Activated T-helper 9 cell treated with anti-CD3 and anti-CD28 coated beads, Interleukin-2, amount 50 U/mL, for 16 hours (primary cell): Measurements from ENCODE around the gene GPC5.
"Not testable (repeated sequence)": the region's sequence is repeated elsewhere in the genome, so short reads cannot be mapped to it uniquely, and the experiment has no call there.

Experiments
- DNase-seq: peaks from one replicate; pipeline ENCODE4 v3.0.0-alpha.2; 2020; ENCODE audit warnings: low read depth

Gene GPC5

GRCh38 chr13:92843549-92843948, 1445.1 kb downstream of the GPC5 start:
- no peak for DNase-seq

- DNase-seq, result no peak
Observed at GRCh38 chr13:92849381-92849780, 1451.0 kb downstream of the GPC5 start.

DNA sequence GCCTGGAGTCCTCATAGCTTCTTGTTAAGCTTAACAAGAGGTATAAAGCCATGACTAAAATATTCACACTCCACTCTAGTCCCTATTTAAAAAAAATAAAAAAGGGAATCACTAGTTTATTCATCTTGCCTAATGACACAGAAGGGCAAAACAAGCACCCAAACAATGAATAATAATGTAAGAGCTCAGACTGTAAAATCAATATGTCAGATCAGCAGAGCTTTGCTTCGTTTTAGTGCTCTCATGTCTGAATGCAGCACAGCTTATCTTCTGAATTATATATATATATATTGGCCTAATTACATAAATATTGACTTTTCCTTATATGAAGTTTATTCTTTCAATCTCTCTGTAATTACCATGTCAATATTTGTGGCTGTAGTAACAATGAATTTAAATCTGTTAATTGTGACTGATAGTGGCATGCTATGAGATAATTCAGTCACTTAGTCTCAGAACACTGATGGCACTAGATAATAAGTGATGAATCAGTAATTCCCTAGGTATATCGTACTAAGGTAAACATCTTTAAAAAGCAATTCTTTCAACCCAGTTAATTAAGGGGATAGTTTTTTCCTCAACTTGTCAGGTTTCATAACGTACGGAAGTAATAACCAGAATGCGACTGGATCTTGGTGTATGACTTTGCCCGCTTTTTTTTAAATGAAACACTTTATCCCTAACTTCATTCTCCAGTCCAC, 1466.3 kb downstream of the GPC5 start:
- no peak for DNase-seq

DNA sequence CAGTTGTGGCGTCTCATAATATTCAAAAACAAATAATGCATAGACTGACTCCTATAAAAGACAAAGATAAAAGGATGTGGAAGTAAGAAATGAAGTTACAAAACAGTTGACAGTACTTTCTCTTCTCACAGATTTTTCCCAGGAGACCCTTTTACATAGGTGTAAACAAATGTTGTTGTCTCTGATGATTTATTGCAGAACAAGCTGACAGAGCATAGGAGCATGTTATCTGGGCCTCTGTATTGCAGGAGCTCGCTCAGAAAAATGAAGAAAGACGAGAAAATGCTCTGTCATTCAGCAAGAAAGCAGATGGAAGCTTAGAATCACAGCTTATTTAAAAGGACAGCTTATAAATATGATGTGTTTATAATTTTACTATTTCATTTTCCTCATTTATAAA, 1474.6 kb downstream of the GPC5 start:
- DNase-seq, result no peak

DNA sequence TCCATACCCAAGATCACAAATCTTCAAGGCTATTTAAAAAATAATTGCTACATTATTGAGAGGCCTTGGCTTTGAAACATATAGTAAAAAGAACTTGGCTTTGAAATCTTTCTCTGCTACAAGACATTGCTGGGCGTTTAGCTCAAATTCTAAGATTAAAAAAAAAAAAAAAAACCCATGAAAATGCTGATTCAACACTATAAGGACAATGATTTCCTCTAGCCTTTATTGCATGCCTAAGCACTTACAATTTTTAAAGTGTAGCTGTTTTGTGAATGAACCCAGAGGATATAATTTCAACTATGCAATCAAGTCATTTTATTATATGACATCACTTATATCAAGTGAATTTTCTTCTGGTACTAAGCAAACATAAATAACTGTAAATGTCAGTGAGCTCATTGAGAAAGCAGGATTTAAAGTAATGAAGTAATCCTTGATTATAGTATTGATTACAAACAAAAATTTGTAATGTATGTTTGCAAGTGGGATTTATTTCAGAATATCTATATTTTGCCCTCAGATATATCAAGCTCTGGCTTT, 1488.2 kb downstream of the GPC5 start:
- DNase-seq, result no peak

GRCh38 chr13:92894447-92894846, 1496.0 kb downstream of the GPC5 start:
- no peak for DNase-seq

- no peak for DNase-seq
Observed at GRCh38 chr13:92896842-92897241, 1498.4 kb downstream of the GPC5 start.

- not testable (repeated sequence) for DNase-seq
Observed at GRCh38 chr13:92898946-92899345, 1500.5 kb downstream of the GPC5 start.

- no peak for DNase-seq
Observed at GRCh38 chr13:92900446-92900845, 1502.0 kb downstream of the GPC5 start.

- DNase-seq, result no peak
Observed at GRCh38 chr13:92901739-92902138, 1503.3 kb downstream of the GPC5 start.

DNA sequence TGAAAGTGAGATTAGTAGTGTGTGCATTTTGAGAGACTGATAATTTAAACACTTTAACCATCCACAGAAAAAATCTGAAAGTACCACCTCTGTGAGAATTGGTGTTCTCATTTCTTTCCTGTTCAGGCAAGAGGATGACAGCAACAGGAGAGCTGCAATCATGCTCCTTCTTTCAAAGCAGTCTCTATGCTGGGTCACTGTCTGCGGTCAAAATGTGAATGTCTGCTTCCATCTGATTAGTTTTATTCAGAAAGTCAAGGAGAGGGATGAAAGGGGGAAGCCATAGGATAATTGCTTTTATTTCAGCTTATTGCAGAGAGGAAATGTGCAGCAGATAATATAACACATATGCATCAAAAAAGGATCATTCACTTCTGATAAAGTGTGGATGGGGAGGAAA, 1514.2 kb downstream of the GPC5 start:
- DNase-seq, result no peak

DNA sequence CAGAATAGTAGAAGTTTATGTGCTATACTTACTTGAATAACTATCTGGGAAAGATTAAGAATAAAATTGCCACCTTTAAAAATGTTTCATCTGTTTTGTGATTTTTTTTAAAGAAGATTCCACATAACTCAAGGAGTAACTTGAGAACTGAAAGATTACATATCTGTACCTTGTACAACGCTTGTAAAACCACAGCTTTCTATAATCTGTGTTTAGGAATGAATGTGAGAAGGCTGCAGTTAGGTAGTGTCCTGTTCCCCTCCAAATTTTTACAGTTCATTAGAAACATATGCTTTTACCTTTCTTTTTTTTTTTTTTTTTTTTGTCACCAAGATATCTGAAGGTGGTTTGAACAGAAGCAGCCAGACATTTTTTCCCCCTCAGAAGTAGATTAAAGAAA, 1515.4 kb downstream of the GPC5 start:
- DNase-seq, result no peak
